ENCODE measurements around the gene INVS.

Gene INVS

DNA sequence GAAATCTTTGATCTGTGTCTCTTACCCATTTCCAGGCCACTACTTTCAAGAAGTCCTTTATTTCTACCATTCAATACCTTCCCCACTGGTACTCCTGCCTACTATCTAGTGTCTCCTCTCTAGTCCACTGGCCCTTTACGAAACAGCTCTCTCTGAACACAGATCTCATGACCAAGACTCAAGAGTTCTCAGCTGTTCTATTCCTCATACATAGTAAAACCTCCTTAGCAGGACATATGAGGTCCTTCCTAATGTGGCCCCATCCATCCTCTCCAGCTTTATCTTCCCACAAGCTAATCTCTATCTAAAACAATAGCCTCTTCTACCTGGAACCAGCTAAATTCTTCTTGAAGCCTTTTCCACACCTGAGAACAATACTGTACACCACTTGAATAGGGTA is 251.1 kb downstream of the INVS start:
- no peak for DNase-seq
